CD14-positive monocyte (primary cell): ENCODE data around the gene TYW1. TPM values are rescaled to one million over a fixed set of nuclear protein-coding genes. Genes with fewer than 3 reads are reported as not detected.
"Not testable (repeated sequence)": the region's sequence is repeated elsewhere in the genome, so short reads cannot be mapped to it uniquely, and the experiment has no call there.

Experiments used
- DNase-seq, 3 donors: peaks; one replicate each; pipeline ENCODE4 v3.0.0-alpha.2; 2011 to 2022
- H2AFZ ChIP-seq: 2 replicates; pipeline ENCODE4 v1.6.0; 2012; ENCODE audit warnings: mild to moderate bottlenecking, low read depth, low read length, inconsistent platforms; ENCODE audit not compliant: insufficient read depth, poor library complexity, severe bottlenecking
- H3K27ac ChIP-seq, 2 donors: 1 replicate in 1 of 2; 2 replicates in 1 of 2; pipeline ENCODE4 v1.5.1; 2012 to 2013; ENCODE audit warnings: low read length in 2 of 2, control low read depth in 1 of 2, inconsistent platforms in 1 of 2, low read depth in 1 of 2, mild to moderate bottlenecking in 1 of 2
- H3K27me3 ChIP-seq, 2 donors: one replicate each; pipeline versions ENCODE4 v1.6.0 to v1.6.1; 2011 to 2013; ENCODE audit warnings: low read length in 2 of 2; ENCODE audit not compliant: control insufficient read depth in 2 of 2, insufficient read depth in 2 of 2
- H3K36me3 ChIP-seq, 2 donors: replicated peaks in 1 of 2; 1 replicate in 1 of 2; 2 replicates in 1 of 2; pipeline versions ENCODE4 v1.5.1 to v1.6.1; 2012 to 2013; ENCODE audit warnings: low read length in 2 of 2, control low read depth in 1 of 2, inconsistent platforms in 1 of 2, mild to moderate bottlenecking in 1 of 2; ENCODE audit not compliant: insufficient read depth in 2 of 2, control insufficient read depth in 1 of 2
- H3K4me1 ChIP-seq, 2 donors: 1 replicate in 1 of 2; 2 replicates in 1 of 2; pipeline versions ENCODE4 v1.5.1 to v1.6.1; 2012 to 2013; ENCODE audit warnings: low read length in 2 of 2, control low read depth in 1 of 2, inconsistent platforms in 1 of 2, mild to moderate bottlenecking in 1 of 2, moderate library complexity in 1 of 2; ENCODE audit not compliant: insufficient read depth in 2 of 2, control insufficient read depth in 1 of 2
- H3K4me2 ChIP-seq: replicated peaks from 2 replicates; pipeline ENCODE3; 2012; ENCODE audit warnings: low read length, moderate library complexity, mild to moderate bottlenecking; ENCODE audit not compliant: poor library complexity, severe bottlenecking; ENCODE audit errors: extremely low read depth
- H3K4me3 ChIP-seq, 3 experiments: fragments of 200-600 bp in 1 of 3; sonication (generic) in 1 of 3; replicated peaks in 1 of 3; 1 replicate in 2 of 3; 2 replicates in 1 of 3; pipeline ENCODE4 v1.5.1; 2011 to 2013; ENCODE audit warnings: low read length in 3 of 3, mild to moderate bottlenecking in 3 of 3, control low read depth in 2 of 3, low read depth in 2 of 3, inconsistent platforms in 1 of 3, moderate library complexity in 1 of 3
- H3K79me2 ChIP-seq: 2 replicates; pipeline ENCODE4 v1.6.0; 2012; ENCODE audit warnings: mild to moderate bottlenecking, control low read depth, inconsistent platforms, low read length, moderate library complexity; ENCODE audit not compliant: insufficient read depth
- H3K9ac ChIP-seq: 2 replicates; pipeline ENCODE4 v1.6.0; 2017; ENCODE audit warnings: low read length, mild to moderate bottlenecking; ENCODE audit not compliant: insufficient read depth, poor library complexity, severe bottlenecking
- H3K9me3 ChIP-seq, 2 donors: replicated peaks in 1 of 2; 1 replicate in 1 of 2; 2 replicates in 1 of 2; pipeline versions ENCODE4 v1.5.1 to v1.6.1; 2012 to 2013; ENCODE audit warnings: low read length in 2 of 2, control low read depth in 1 of 2; ENCODE audit not compliant: control insufficient read depth in 1 of 2, insufficient read depth in 1 of 2
- H4K20me1 ChIP-seq: 2 replicates; pipeline ENCODE4 v1.6.0; 2012; ENCODE audit warnings: mild to moderate bottlenecking, low read length, control low read depth, moderate library complexity; ENCODE audit not compliant: insufficient read depth
- H3K27ac Mint-ChIP-seq, 7 donors: one replicate each; pipeline ENCODE4 v1.8.0; 2020; ENCODE audit warnings: mild to moderate bottlenecking in 7 of 7, mixed read lengths in 7 of 7, moderate library complexity in 6 of 7, inconsistent platforms in 2 of 7
- H3K27me3 Mint-ChIP-seq, 3 donors: one replicate each; pipeline ENCODE4 v1.8.0; 2021 to 2022; ENCODE audit warnings: low read depth in 3 of 3, mild to moderate bottlenecking in 3 of 3, mixed read lengths in 3 of 3, moderate library complexity in 3 of 3, inconsistent platforms in 1 of 3
- H3K36me3 Mint-ChIP-seq, 2 donors: one replicate each; pipeline ENCODE4 v1.8.0; 2020; ENCODE audit warnings: mixed read lengths in 2 of 2, inconsistent platforms in 1 of 2, mild to moderate bottlenecking in 1 of 2
- H3K4me1 Mint-ChIP-seq: one replicate; pipeline ENCODE4 v1.8.0; 2020; ENCODE audit warnings: mild to moderate bottlenecking, mixed read lengths
- H3K4me3 Mint-ChIP-seq, 2 donors: one replicate each; pipeline ENCODE4 v1.8.0; 2020; ENCODE audit warnings: mild to moderate bottlenecking in 2 of 2, mixed read lengths in 2 of 2, moderate library complexity in 1 of 2
- H3K9me3 Mint-ChIP-seq, 7 donors: one replicate each; pipeline ENCODE4 v1.8.0; 2020 to 2022; ENCODE audit warnings: mixed read lengths in 7 of 7, mild to moderate bottlenecking in 6 of 7, moderate library complexity in 6 of 7, inconsistent platforms in 2 of 7
- WGBS: methylation state at CpG from one replicate; pipeline ENCODE4 v1.1.5; 2013; ENCODE audit warnings: missing lambda C conversion rate; ENCODE audit not compliant: insufficient coverage; 5-methylcytosine and 5-hydroxymethylcytosine counted together
- intact Hi-C, 2 donors: fragments of 100-400 bp; cut with micrococcal nuclease; formaldehyde crosslinking; loops; one replicate each; pipeline versions ENCODE4 v1.15.0 to v1.15.1; 2023
- polyA plus RNA-seq, 3 donors: library from polyadenylated mRNA; depleted of rRNA in 1 of 3; unstranded in 2 of 3; stranded (reverse) in 1 of 3; fragments of 300-500 nt in 2 of 3; fragments of >200 nt in 1 of 3; fragmentation: Illumina TruSeq in 2 of 3; gene quantifications; 1 replicate in 2 of 3; 2 replicates in 1 of 3; pipeline ENCODE4 v1.2.3, GENCODE V29; 2012 to 2021

TYW1 gene
- polyA plus RNA-seq, 3 donors, result 6.3 to 9.0 (median 7.2) TPM

GRCh38 chr7:67184912-67185659 is 188.5 kb downstream of the TYW1 start:
- H3K9me3 ChIP-seq, H3K4me3 Mint-ChIP-seq, H3K27me3 ChIP-seq, H3K27ac Mint-ChIP-seq, intact Hi-C loops, H3K4me1 ChIP-seq, H4K20me1 ChIP-seq, H3K4me1 Mint-ChIP-seq, H3K9me3 Mint-ChIP-seq, H3K4me3 ChIP-seq, H2AFZ ChIP-seq, H3K36me3 ChIP-seq, H3K79me2 ChIP-seq, H3K4me2 ChIP-seq, H3K27ac ChIP-seq, DNase-seq, H3K9ac ChIP-seq, H3K27me3 Mint-ChIP-seq: not testable (repeated sequence)
- 100% methylated on average over 5 of the region's 10 CpGs for WGBS
- peaks cover 9 to 15% of the 10 kb centered on the region in 2 donors for H3K36me3 Mint-ChIP-seq

GRCh38 chr7:67185660-67186129 is 189.1 kb downstream of the TYW1 start:
- H3K4me1 ChIP-seq, H3K4me1 Mint-ChIP-seq, H3K27ac Mint-ChIP-seq, H3K27ac ChIP-seq, H3K4me2 ChIP-seq, intact Hi-C loops, H3K9ac ChIP-seq, H3K36me3 ChIP-seq, H3K79me2 ChIP-seq, H4K20me1 ChIP-seq, DNase-seq, H3K9me3 Mint-ChIP-seq, H3K4me3 ChIP-seq, H3K27me3 Mint-ChIP-seq, H3K9me3 ChIP-seq, H2AFZ ChIP-seq, H3K4me3 Mint-ChIP-seq, H3K27me3 ChIP-seq: not testable (repeated sequence)
- H3K36me3 Mint-ChIP-seq, result peaks cover 9 to 15% of the 10 kb centered on the region in 2 donors
- no CpG with 5 or more reads among the region's 3 CpGs for WGBS

GRCh38 chr7:67189160-67189559 is 192.5 kb downstream of the TYW1 start:
- intact Hi-C loops, H2AFZ ChIP-seq, H3K27ac Mint-ChIP-seq, DNase-seq, H3K4me3 ChIP-seq, H3K9ac ChIP-seq, H3K79me2 ChIP-seq, H3K4me2 ChIP-seq, H3K36me3 ChIP-seq, H3K4me3 Mint-ChIP-seq, H3K4me1 ChIP-seq, H3K27me3 ChIP-seq, H3K9me3 Mint-ChIP-seq, H3K27ac ChIP-seq, H3K4me1 Mint-ChIP-seq, H3K27me3 Mint-ChIP-seq, H4K20me1 ChIP-seq, H3K9me3 ChIP-seq: not testable (repeated sequence)
- WGBS, result 98% methylated on average over 6 of the region's 8 CpGs
- peaks cover 12 to 13% of the 10 kb centered on the region in 2 donors for H3K36me3 Mint-ChIP-seq

- H3K9me3 ChIP-seq, H3K4me3 ChIP-seq, H3K4me1 ChIP-seq, H3K36me3 Mint-ChIP-seq, H3K4me1 Mint-ChIP-seq, H3K27me3 Mint-ChIP-seq, H3K9me3 Mint-ChIP-seq, H3K36me3 ChIP-seq, DNase-seq, H3K27ac Mint-ChIP-seq, H3K27ac ChIP-seq, H4K20me1 ChIP-seq, intact Hi-C loops, H3K9ac ChIP-seq, H3K4me2 ChIP-seq, H2AFZ ChIP-seq, H3K4me3 Mint-ChIP-seq, H3K27me3 ChIP-seq, H3K79me2 ChIP-seq: not testable (repeated sequence)
- WGBS, result 100% methylated on average over 1 of the region's 4 CpGs
Measured at GRCh38 chr7:67189801-67190465, 193.3 kb downstream of the TYW1 start.
